ENCODE measurements around the gene TMEM53.

TMEM53 gene

GRCh38 chr1:44635439-44635838 is 38.8 kb downstream of the TMEM53 start:
- DNase-seq (ENCODE audit: extremely low spot score): no peak
- ChIA-PET POLR2A (no interaction called here), CTCF (interaction anchor here (1.2 to 13.8 kb wide), 5 partner anchors 14 to 318 kb away, joined by 3 to 204 read pairs (median 3); no protein-coding TSS in a partner anchor)
- no peak for TF ChIP-seq CTCF (IDR thresholded peaks at IDR 0.05; ENCODE audit: control extremely low read depth, extremely low read depth, low read depth, missing control alignments)

- POLR2A ChIA-PET: interaction anchor here (1.4 kb wide), 1 partner anchor 185 kb away, joined by 3 read pairs; no protein-coding TSS in a partner anchor
- no peak for TF ChIP-seq CTCF (IDR thresholded peaks at IDR 0.05; ENCODE audit: control extremely low read depth, extremely low read depth, low read depth, missing control alignments)
These were observed 39.6 kb downstream of the TMEM53 start for GRCh38 chr1:44634606-44635189.

GRCh38 chr1:44632598-44632997 is 41.7 kb downstream of the TMEM53 start:
- CTCF ChIA-PET: interaction anchor here (1.0 to 13.8 kb wide), 10 partner anchors 9 to 414 kb away, joined by 3 to 204 read pairs (median 4); partner anchors contain the start of gene TMEM53
- DNase-seq (ENCODE audit: extremely low spot score): no peak
- POLR2A ChIA-PET: interaction anchor here (0.6 to 1.2 kb wide), 5 partner anchors 12 to 1554 kb away, joined by 3 to 4 read pairs (median 3); no protein-coding TSS in a partner anchor
- no peak for TF ChIP-seq CTCF (IDR thresholded peaks at IDR 0.05; ENCODE audit: control extremely low read depth, extremely low read depth, low read depth, missing control alignments)

More at GRCh38 chr1:44634606-44635189, 39.6 kb downstream of the TMEM53 start:
- DNase-seq (ENCODE audit: extremely low spot score): no peak
- CTCF ChIA-PET: interaction anchor here (0.9 to 13.8 kb wide), 4 partner anchors 15 to 40 kb away, joined by 3 to 204 read pairs (median 4); no protein-coding TSS in a partner anchor

- ChIA-PET CTCF (interaction anchor here (0.6 to 13.8 kb wide), 10 partner anchors 10 to 414 kb away, joined by 3 to 204 read pairs (median 4); partner anchors contain the start of genes PLK3 and TMEM53), POLR2A (interaction anchor here (0.6 to 1.4 kb wide), 11 partner anchors 11 to 1554 kb away, joined by 3 to 4 read pairs (median 3); partner anchors contain the start of genes ARMH1 and TMEM53)
- TF ChIP-seq CTCF (IDR thresholded peaks at IDR 0.05; ENCODE audit: control extremely low read depth, extremely low read depth, low read depth, missing control alignments): no peak
- DNase-seq (ENCODE audit: extremely low spot score): peak; percentile 96
These were observed 42.4 kb downstream of the TMEM53 start for GRCh38 chr1:44631647-44632539.

- CTCF ChIA-PET: interaction anchor here (0.6 to 13.8 kb wide), 6 partner anchors 10 to 413 kb away, joined by 3 to 204 read pairs (median 9); partner anchors contain the start of gene PLK3
These were observed 43.0 kb downstream of the TMEM53 start for GRCh38 chr1:44631333-44631646.

More at GRCh38 chr1:44631333-44631646, 43.0 kb downstream of the TMEM53 start:
- POLR2A ChIA-PET: interaction anchor here (0.6 to 1.4 kb wide), 7 partner anchors 12 to 419 kb away, joined by 3 to 4 read pairs (median 3); partner anchors contain the start of genes ARMH1 and TMEM53
- DNase-seq (ENCODE audit: extremely low spot score): no peak
- TF ChIP-seq CTCF (IDR thresholded peaks at IDR 0.05; ENCODE audit: control extremely low read depth, extremely low read depth, low read depth, missing control alignments): no peak
